ENCODE measurements around the gene ARMC9. TPM values are rescaled to one million over a fixed set of nuclear protein-coding genes. Genes with fewer than 3 reads are reported as not detected.

The ARMC9 gene
- total RNA-seq, 1 donor from 2014 or later: 3.9 TPM

DNA sequence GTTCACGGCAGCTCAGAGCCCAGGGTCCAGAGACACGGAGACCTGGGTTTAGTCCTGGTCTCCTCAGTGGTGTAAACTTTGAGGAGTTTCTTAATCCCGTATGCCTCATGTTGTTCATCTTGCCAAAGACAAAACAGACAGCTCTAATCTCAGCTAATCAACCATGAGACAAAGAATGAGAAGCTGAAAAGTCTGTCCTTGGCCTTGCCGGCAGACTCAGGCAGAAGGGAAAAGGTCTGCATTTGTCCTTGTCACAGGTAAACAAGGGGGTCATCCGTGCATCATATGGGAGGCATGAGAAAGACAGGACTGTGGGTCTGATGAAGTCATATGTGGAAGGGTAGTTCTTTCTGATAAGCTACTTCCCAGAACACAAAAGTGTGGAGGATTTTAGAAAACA lies 1.8 kb upstream of the ARMC9 start:
- peak; percentile 39 for DNase-seq (ENCODE audit: low spot score)
- intact Hi-C loops (cut with DNase I): loop anchor here (5.0 kb wide), 1 partner anchor 139 kb away; the partner anchor contains the start of gene PSMD1

DNA sequence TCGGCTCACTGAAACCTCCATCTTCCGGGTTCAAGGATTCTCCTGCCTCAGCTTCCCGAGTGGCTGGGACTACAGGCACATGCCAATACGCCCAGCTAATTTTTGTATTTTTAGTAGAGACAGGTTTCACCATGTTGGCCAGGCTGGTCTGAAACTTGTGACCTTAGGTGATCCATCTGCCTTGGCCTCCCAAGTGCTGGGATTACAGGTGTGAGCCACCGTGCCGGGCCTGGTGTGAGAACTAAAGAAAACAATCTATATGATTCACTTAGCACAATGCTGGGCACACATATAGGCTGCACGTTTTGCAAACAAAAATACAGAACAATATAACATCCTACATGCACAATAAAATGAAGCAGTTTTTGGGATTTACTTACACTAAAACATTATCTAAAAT lies 1.2 kb upstream of the ARMC9 start:
- intact Hi-C loops (cut with DNase I): loop anchor here (5.0 kb wide), 1 partner anchor 140 kb away; the partner anchor contains the start of gene PSMD1
- peak; percentile 14 for DNase-seq (ENCODE audit: low spot score)

GRCh38 chr2:231197706-231198290 lies 633 bp upstream of the ARMC9 start:
- intact Hi-C loops (cut with DNase I): loop anchor here (5.0 kb wide), 1 partner anchor 140 kb away; the partner anchor contains the start of gene PSMD1
- DNase-seq (ENCODE audit: low spot score): peak; percentile 69

DNA sequence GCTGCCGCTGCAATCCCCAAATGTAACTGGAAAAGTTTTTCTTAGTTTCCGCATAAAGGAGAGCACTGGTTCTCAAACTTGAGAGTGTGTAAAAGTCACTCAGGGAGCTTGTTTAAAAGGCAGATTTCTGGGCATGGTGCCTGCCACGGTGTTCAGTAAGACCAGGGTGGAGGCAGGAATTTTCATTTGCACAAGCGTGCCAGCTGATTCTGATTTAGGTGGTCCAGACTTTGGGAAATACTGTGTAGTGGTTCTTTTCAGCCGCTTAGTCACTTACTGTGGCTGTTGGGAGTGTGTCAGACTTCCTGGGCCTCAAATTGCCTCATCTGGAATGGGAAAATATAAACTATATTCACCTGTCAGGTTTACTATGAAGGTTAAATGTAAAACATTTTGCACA lies 788 bp downstream of the ARMC9 start:
- intact Hi-C loops (cut with DNase I): loop anchor here (5.0 kb wide), 1 partner anchor 142 kb away; the partner anchor contains the start of gene PSMD1
- DNase-seq (ENCODE audit: low spot score): no peak

DNA sequence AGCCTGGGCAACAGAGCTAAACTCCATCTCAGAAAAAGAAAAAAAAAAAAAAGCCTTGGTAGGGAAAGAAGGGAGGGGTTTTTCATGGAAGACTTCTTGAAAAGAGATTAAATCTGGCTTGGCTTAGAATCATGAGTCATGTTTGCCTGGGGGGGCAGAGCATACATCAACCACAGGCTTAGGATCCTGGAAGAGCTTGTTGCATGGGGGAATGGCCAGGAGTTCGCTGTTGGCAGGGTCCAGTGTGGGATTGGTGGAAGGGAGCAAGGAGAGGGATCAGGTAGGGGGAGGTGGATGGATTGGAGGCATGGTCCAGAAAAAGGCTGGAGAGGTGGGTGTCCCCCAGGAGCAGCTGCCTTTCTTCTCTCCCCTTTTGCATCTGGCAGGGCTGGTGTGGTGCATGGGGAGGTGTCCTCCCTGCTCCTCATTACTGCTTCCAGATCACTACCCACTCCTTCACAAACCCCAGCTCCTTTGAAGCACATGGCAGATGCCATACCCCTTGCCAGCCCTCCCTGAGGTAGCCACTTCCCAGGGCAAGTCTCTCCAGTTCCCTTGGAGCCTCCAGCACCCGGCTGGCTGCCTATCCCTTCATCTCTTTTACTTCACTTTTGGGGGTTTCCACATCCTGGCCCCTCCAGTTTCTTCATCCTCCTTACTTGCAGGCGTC lies 2.5 kb downstream of the ARMC9 start:
- no peak for DNase-seq (ENCODE audit: low spot score)
- intact Hi-C loops (cut with DNase I): no loop called here

- DNase-seq (ENCODE audit: low spot score): no peak
- intact Hi-C loops (cut with DNase I): no loop called here
Measured at GRCh38 chr2:231201475-231201814, 3.0 kb downstream of the ARMC9 start.

DNA sequence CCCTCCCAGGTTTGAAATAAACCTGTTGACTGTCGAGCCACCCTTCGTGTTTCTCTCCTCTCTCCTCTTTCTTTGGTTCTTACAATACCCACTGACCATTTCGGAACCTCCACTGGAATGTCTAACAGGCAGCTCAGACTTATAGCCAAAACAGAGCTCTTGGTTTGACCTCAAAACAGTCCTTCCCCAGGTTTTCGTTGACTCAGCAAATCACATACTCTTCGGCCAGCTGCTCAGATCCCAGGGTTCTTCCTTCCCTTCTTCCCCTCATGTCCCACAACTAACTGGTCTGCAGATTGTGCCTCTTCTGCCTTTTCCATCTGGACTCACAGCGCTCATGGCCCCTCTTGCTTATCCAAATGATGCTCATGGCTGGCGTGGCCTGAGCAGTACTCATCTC lies 4.7 kb downstream of the ARMC9 start:
- intact Hi-C loops (cut with DNase I): no loop called here
- no peak for DNase-seq (ENCODE audit: low spot score)

DNA sequence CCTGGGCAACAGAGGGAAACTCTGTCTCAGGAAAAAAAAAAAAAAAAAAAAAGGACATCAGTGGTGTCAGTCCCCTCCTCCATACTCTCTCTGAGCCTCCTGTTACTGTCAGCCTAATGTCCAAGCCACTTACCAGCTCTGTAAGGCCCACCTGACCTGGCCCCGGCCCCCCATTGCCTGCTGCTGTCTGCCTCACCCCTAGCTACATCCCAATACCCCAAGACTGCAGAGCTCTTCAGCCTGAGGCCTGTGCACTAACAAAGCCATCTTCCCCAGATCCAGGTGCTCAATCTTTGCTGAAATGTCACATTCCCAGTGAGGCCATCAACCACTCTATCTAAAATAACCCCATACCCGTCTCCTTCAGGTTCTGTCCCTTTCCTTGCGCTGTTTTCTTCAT lies 5.7 kb downstream of the ARMC9 start:
- DNase-seq (ENCODE audit: low spot score): peak; percentile 53
- intact Hi-C loops (cut with DNase I): no loop called here

GRCh38 chr2:231204581-231204980 lies 6.2 kb downstream of the ARMC9 start:
- intact Hi-C loops (cut with DNase I): no loop called here

GRCh38 chr2:231207734-231208133 lies 9.3 kb downstream of the ARMC9 start:
- DNase-seq (ENCODE audit: low spot score): no peak
- intact Hi-C loops (cut with DNase I): no loop called here

More at GRCh38 chr2:231204581-231204980, 6.2 kb downstream of the ARMC9 start:
- DNase-seq (ENCODE audit: low spot score): no peak

- intact Hi-C loops (cut with DNase I): no loop called here
- no peak for DNase-seq (ENCODE audit: low spot score)
Measured at GRCh38 chr2:231210782-231211181, 12.4 kb downstream of the ARMC9 start.

DNA sequence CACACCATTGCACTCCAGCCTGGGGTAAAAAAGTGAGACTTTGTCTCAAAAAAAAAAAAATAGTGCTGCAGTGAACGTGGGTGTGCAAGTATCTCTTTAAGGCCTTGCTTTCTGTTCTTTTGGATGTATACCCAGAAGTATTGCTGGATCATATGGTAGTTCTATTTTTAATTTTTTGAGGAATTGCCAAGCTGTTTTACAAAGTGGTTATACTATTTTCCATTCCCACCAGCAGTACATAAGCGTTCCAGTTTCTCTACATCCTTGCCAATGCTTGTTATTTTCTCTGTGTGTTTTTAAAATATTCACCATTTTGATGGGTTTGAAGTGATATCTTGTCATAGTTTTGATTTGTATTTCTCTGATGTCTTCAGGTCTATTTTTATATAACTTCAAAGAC lies 13.1 kb downstream of the ARMC9 start:
- intact Hi-C loops (cut with DNase I): no loop called here
- no peak for DNase-seq (ENCODE audit: low spot score)

DNA sequence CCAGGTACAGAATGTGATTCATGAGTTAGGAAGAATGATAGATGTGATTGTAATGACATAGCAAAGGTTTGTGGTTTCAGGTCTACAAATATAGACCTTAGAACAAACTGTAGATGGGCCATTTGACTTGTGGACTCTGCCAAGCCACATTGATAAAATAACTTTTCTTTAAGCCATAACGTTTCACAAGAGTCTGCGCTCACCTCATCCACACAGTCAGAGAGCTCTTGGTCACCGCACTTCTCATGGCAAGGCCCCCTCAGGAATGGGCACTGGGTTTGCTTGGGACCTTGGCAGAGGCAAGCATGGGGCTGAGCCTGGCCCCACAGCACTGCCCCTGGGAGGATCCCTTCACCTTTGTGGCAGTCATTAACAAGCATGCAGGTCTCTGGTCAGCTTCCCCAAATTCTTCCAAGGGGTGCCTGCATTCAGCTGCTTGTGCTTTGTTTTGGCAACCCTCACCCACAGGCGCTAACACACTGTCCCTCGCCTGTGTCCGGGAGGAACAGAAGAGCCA lies 14.0 kb downstream of the ARMC9 start:
- intact Hi-C loops (cut with DNase I): no loop called here

DNA sequence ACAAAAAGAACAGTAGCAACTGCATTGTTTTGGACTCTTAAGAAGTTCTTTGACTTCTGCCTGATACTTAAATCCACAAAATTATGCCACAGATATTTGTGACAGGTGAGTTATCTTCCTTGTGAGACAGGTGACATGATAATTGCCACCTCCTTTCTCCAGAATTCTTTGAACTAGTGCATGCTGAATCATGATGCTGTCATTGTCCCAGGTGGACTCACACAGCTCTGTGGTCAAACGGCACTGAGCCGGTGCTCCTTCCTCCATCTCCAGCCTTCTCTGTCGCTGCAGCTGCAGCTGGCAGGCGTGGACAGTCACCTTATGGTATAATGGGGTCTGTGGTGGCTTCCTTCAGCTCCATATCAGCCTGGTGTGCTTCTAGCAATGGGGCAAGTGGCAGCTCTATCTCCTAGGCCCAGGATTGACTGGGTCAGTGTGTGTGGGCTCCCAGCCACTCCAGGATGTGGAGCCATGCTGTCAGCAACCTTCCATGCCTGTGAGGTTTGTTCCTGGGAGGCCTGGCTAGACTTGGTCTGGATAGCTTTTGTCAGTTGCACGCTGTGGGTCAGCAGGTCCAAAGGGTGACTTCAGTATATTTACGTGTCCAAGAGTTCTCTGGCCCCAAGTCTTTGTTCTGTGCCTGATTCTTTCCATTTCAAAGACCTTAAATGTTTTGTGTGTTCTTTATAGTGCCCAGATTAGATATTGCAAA lies 15.7 kb downstream of the ARMC9 start:
- DNase-seq (ENCODE audit: low spot score): no peak
- intact Hi-C loops (cut with DNase I): no loop called here

More for the DNA sequence above, 14.0 kb downstream of the ARMC9 start:
- DNase-seq (ENCODE audit: low spot score): no peak

DNA sequence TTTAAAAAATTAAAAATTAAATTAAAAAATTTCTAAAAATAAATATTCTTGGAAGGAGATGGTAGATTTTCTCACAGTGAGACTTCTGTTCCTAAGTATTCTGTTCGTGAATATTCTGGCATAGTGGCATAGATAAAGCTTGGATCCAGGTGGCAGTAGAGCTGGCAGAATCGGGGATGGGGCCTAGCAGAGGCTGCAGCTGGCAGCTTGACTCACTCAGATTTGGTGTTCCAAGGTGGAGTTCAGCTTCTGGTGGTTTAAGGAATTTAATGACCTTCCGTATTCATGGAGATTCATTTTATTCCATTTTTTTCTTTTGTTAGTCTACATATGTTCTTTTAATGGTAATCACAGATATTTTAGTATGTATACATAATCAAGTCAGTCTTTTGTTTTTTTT lies 19.9 kb downstream of the ARMC9 start:
- DNase-seq (ENCODE audit: low spot score): peak; percentile 44
- intact Hi-C loops (cut with DNase I): no loop called here

GRCh38 chr2:231219289-231219688 lies 20.9 kb downstream of the ARMC9 start:
- DNase-seq (ENCODE audit: low spot score): no peak
- intact Hi-C loops (cut with DNase I): no loop called here

GRCh38 chr2:231221761-231222160 lies 23.3 kb downstream of the ARMC9 start:
- intact Hi-C loops (cut with DNase I): no loop called here
- no peak for DNase-seq (ENCODE audit: low spot score)

GRCh38 chr2:231222318-231223000 lies 24.0 kb downstream of the ARMC9 start:
- intact Hi-C loops (cut with DNase I): no loop called here
- DNase-seq (ENCODE audit: low spot score): no peak

- no peak for DNase-seq (ENCODE audit: low spot score)
- intact Hi-C loops (cut with DNase I): no loop called here
Measured at GRCh38 chr2:231223001-231223375, 24.6 kb downstream of the ARMC9 start.

GRCh38 chr2:231223458-231223976 lies 25.1 kb downstream of the ARMC9 start:
- intact Hi-C loops (cut with DNase I): no loop called here
- DNase-seq (ENCODE audit: low spot score): no peak

All from cardiac septum (tissue), 1 donor.